Lower lobe of right lung (tissue), 2 donors: Measurements from ENCODE around the gene LCN1. TPM values are rescaled to one million over a fixed set of nuclear protein-coding genes. Genes with fewer than 3 reads are reported as not detected.

Source experiments
- ATAC-seq, 2 donors: fragments of 200-7000 bp; cut with Tn5 transposase; one replicate each; pipeline ENCODE4 v1.9.1; 2020 to 2022; ENCODE audit warnings: mild to moderate bottlenecking in 2 of 2, moderate library complexity in 2 of 2
- DNase-seq: peaks from one replicate; pipeline ENCODE4 v3.0.0-alpha.2; 2020
- H3K27ac ChIP-seq: fragments of 200-600 bp; one replicate; pipeline ENCODE4 v1.8.0; 2022
- H3K27me3 ChIP-seq: fragments of 200-600 bp; one replicate; pipeline ENCODE4 v1.8.0; 2022; ENCODE audit warnings: low read depth
- H3K36me3 ChIP-seq: fragments of 200-600 bp; one replicate; pipeline ENCODE4 v1.8.0; 2022; ENCODE audit warnings: mild to moderate bottlenecking
- H3K4me1 ChIP-seq: fragments of 200-600 bp; one replicate; pipeline ENCODE4 v1.8.0; 2022
- H3K4me3 ChIP-seq: fragments of 200-600 bp; one replicate; pipeline ENCODE4 v1.8.0; 2022; ENCODE audit warnings: mild to moderate bottlenecking
- H3K9me3 ChIP-seq: fragments of 200-600 bp; one replicate; pipeline ENCODE4 v1.8.0; 2022
- CTCF ChIP-seq: fragments of 200-600 bp; IDR thresholded peaks from one replicate; pipeline ENCODE4 v1.8.0; 2022; ENCODE audit warnings: antibody characterized with exemption, mild to moderate bottlenecking
- intact Hi-C: fragments of 100-400 bp; cut with DNase I; formaldehyde crosslinking; loops from one replicate; pipeline ENCODE4 v1.11.0; 2022
- total RNA-seq: library from RNA; stranded (reverse); fragmentation: NEBNext Ultra II Directional; extraction: Animal tissue kit (Norgen Biotek cat#: 25700); gene quantifications from one replicate; pipeline ENCODE4 v1.2.1, GENCODE V29; 2021
- donor health status: DM: no; HTN: yes; CAD: no; lungs with severe emphysema.

LCN1 gene
- total RNA-seq, 1 donor from 2014 or later, result not detected

- no peaks in the 10 kb centered on the region for H3K36me3 ChIP-seq
- DNase-seq (no peak), ATAC-seq (no peak)
- TF ChIP-seq CTCF, result no peak
- intact Hi-C loops, result no loop called here
- H3K4me1 ChIP-seq, result no peaks in the 10 kb centered on the region
- no peaks in the 10 kb centered on the region for H3K9me3 ChIP-seq
- H3K27me3 ChIP-seq, result peaks cover 31% of the 10 kb centered on the region
- no peak overlapping the region for H3K4me3 ChIP-seq
- no peak overlapping the region for H3K27ac ChIP-seq
These were observed 41.0 kb downstream of the LCN1 start for GRCh38 chr9:135562235-135562745.

GRCh38 chr9:135563039-135563476, 41.8 kb downstream of the LCN1 start:
- H3K27ac ChIP-seq, result no peak overlapping the region
- DNase-seq (no peak), ATAC-seq (no peak)
- no peak overlapping the region for H3K4me3 ChIP-seq
- intact Hi-C loops, result no loop called here
- H3K9me3 ChIP-seq, result no peaks in the 10 kb centered on the region
- H3K27me3 ChIP-seq, result peaks cover 32% of the 10 kb centered on the region
- no peaks in the 10 kb centered on the region for H3K36me3 ChIP-seq
- no peaks in the 10 kb centered on the region for H3K4me1 ChIP-seq
- TF ChIP-seq CTCF, result no peak

GRCh38 chr9:135563858-135564257, 42.6 kb downstream of the LCN1 start:
- H3K4me1 ChIP-seq, result no peaks in the 10 kb centered on the region
- intact Hi-C loops, result no loop called here
- H3K27me3 ChIP-seq, result peaks cover 32% of the 10 kb centered on the region
- H3K36me3 ChIP-seq, result no peaks in the 10 kb centered on the region
- H3K9me3 ChIP-seq, result no peaks in the 10 kb centered on the region
- ATAC-seq (no peak), DNase-seq (no peak)
- H3K4me3 ChIP-seq, result no peak overlapping the region
- TF ChIP-seq CTCF, result no peak
- no peak overlapping the region for H3K27ac ChIP-seq

- H3K4me3 ChIP-seq, result no peak overlapping the region
- DNase-seq, result no peak
- H3K27ac ChIP-seq, result no peak overlapping the region
- ATAC-seq, result no peak
- intact Hi-C loops, result no loop called here
- H3K9me3 ChIP-seq, result no peaks in the 10 kb centered on the region
- H3K27me3 ChIP-seq, result peaks cover 32% of the 10 kb centered on the region
- H3K36me3 ChIP-seq, result no peaks in the 10 kb centered on the region
- H3K4me1 ChIP-seq, result no peaks in the 10 kb centered on the region
- no peak for TF ChIP-seq CTCF
These were observed 43.9 kb downstream of the LCN1 start for GRCh38 chr9:135565141-135565628.

GRCh38 chr9:135565636-135566035, 44.4 kb downstream of the LCN1 start:
- ATAC-seq, result no peak

More at GRCh38 chr9:135565636-135566035, 44.4 kb downstream of the LCN1 start:
- H3K4me3 ChIP-seq, result no peak overlapping the region
- H3K9me3 ChIP-seq, result no peaks in the 10 kb centered on the region
- H3K36me3 ChIP-seq, result no peaks in the 10 kb centered on the region
- no peak for TF ChIP-seq CTCF
- no peak for DNase-seq
- H3K4me1 ChIP-seq, result no peaks in the 10 kb centered on the region
- intact Hi-C loops, result no loop called here
- H3K27ac ChIP-seq, result no peak overlapping the region
- peaks cover 32% of the 10 kb centered on the region for H3K27me3 ChIP-seq
